Stimulated activated naive CD4-positive, alpha-beta T cell (primary cell): ENCODE measurements around the gene NUDT14.
A peak's percentile ranks its signal among the peaks of the same experiment; 100 is the strongest.

Experiments used
- DNase-seq, 6 experiments: peaks; one replicate each; lab custom pipeline; 2025; lab: John Stamatoyannopoulos, UW

The NUDT14 gene

GRCh38 chr14:105176513-105176912 is 4.6 kb downstream of the NUDT14 start:
- DNase-seq, result no peak

GRCh38 chr14:105173901-105174894 is 6.9 kb downstream of the NUDT14 start:
- no peak for DNase-seq

- DNase-seq, result no peak
Observed at GRCh38 chr14:105173145-105173544, 8.0 kb downstream of the NUDT14 start.

GRCh38 chr14:105172476-105172875 is 8.6 kb downstream of the NUDT14 start:
- no peak for DNase-seq

- peak in 1 of 6 experiments; percentile 16 for DNase-seq
Observed at GRCh38 chr14:105171004-105171673, 10.0 kb downstream of the NUDT14 start.

GRCh38 chr14:105169776-105170655 is 11.1 kb downstream of the NUDT14 start:
- DNase-seq, result peak in 2 of 6 experiments; percentile 5 to 8

- peak in 4 of 6 experiments; percentile 30 to 42 (median 36) for DNase-seq
Observed at GRCh38 chr14:105168979-105169507, 12.1 kb downstream of the NUDT14 start.

- DNase-seq, result peak; percentile 19 to 66 (median 40)
Observed at GRCh38 chr14:105168496-105168978, 12.6 kb downstream of the NUDT14 start, which contains the start of gene JAG2. TSS of gene JAG2 (minus strand) at chr14:105168776. CDS start at chr14:105168420, 356 bp downstream.

GRCh38 chr14:105168093-105168420 is 13.1 kb downstream of the NUDT14 start:
- no peak for DNase-seq

- no peak for DNase-seq
Observed at GRCh38 chr14:105167303-105168092, 13.6 kb downstream of the NUDT14 start.

GRCh38 chr14:105166571-105167302 is 14.4 kb downstream of the NUDT14 start:
- no peak for DNase-seq

- no peak for DNase-seq
Observed at GRCh38 chr14:105165761-105166485, 15.2 kb downstream of the NUDT14 start.

GRCh38 chr14:105165134-105165704 is 15.9 kb downstream of the NUDT14 start:
- DNase-seq, result no peak

GRCh38 chr14:105163040-105163742 is 17.9 kb downstream of the NUDT14 start:
- no peak for DNase-seq

- DNase-seq, result no peak
Observed at GRCh38 chr14:105162669-105162979, 18.5 kb downstream of the NUDT14 start.

- DNase-seq, result no peak
Observed at GRCh38 chr14:105161964-105162668, 19.0 kb downstream of the NUDT14 start.

GRCh38 chr14:105161309-105161708 is 19.8 kb downstream of the NUDT14 start:
- DNase-seq, result no peak

GRCh38 chr14:105160776-105161175 is 20.3 kb downstream of the NUDT14 start:
- DNase-seq, result no peak
